ENCODE results near the gene XRCC3. TPM values are rescaled to one million over a fixed set of nuclear protein-coding genes. Genes with fewer than 3 reads are reported as not detected.

The XRCC3 gene
- total and polyA plus RNA-seq, 10 of the 15 experiments (the other 5 are each of a cell fraction or from before 2014, with no cell fraction given): 0.37 to 52.0 (median 26.8) TPM

- TF ChIP-seq ZNF592 (IDR thresholded peaks at IDR 0.05): no peak
- no peak for TF ChIP-seq SPI1 (IDR thresholded peaks at IDR 0.05; ENCODE audit: borderline replicate concordance, insufficient read depth, low read depth, low read length)
- TF ChIP-seq STAT1 (conservative IDR thresholded peaks at IDR 0.05): no peak
- TF ChIP-seq MLLT1 (IDR thresholded peaks at IDR 0.05): no peak
Observed at GRCh38 chr14:103694572-103695026, 20.7 kb downstream of the XRCC3 start (continued).

GRCh38 chr14:103693515-103693914, 21.7 kb downstream of the XRCC3 start:
- ATAC-seq (no peak), FAIRE-seq (no peak), DNase-seq (ENCODE audit: low read depth, low spot score) (no peak)
- H3K9ac ChIP-seq (ENCODE audit: control insufficient read depth, insufficient read depth, low read length): no peak overlapping the region
- peaks cover 14% of the 10 kb centered on the region in 2 experiments for H3K36me3 ChIP-seq (ENCODE audit: control insufficient read depth in 2 of 2, insufficient read depth in 2 of 2, low read length in 1 of 2)
- intact Hi-C loops (cut with micrococcal nuclease; ENCODE audit: unreplicated experiment): no loop called here
- no peak overlapping the region for H2AFZ ChIP-seq (ENCODE audit: control insufficient read depth, low read depth, low read length)
- no peak overlapping the region for H3K27ac ChIP-seq (ENCODE audit: control insufficient read depth, insufficient read depth)
- no peak overlapping the region for H3K4me3 ChIP-seq
- RAD21 ChIA-PET (ENCODE audit: unreplicated experiment): no interaction called here
- peaks cover 11% of the 10 kb centered on the region for H3K79me2 ChIP-seq (ENCODE audit: control insufficient read depth, insufficient read depth, low read length)
- 97% methylated on average over 22 of the region's 22 CpGs for WGBS (ENCODE audit: insufficient coverage, insufficient replicate concordance, low lambda C conversion rate, missing lambda C conversion rate)
- H4K20me1 ChIP-seq (ENCODE audit: control insufficient read depth, insufficient read depth): no peaks in the 10 kb centered on the region
- peaks cover 36% of the 10 kb centered on the region for H3K4me1 ChIP-seq (ENCODE audit: control insufficient read depth, insufficient read depth, low read length)
- no TSS peak for BruUV-seq (replicated peaks)
- POLR2A ChIA-PET: no interaction called here
- CTCF ChIA-PET: no interaction called here
- SMC1A ChIA-PET (ENCODE audit: uncharacterized antibody, unreplicated experiment): interaction anchor here (0.8 to 1.7 kb wide), 2 partner anchors 20 to 24 kb away, joined by 3 to 4 read pairs; no protein-coding TSS in a partner anchor
- TF ChIP-seq JUND (IDR thresholded peaks at IDR 0.05; ENCODE audit: low read depth, low read length): no peak
- no peak for TF ChIP-seq SREBF2 (IDR thresholded peaks at IDR 0.05; ENCODE audit: low read length)
- TF ChIP-seq CEBPB (IDR thresholded peaks at IDR 0.05; ENCODE audit: borderline replicate concordance in 1 of 2, low read depth in 2 of 2, low read length in 2 of 2): no peak
- TF ChIP-seq ELK1 (IDR thresholded peaks at IDR 0.05; ENCODE audit: low read depth, low read length): no peak
- TF ChIP-seq POU2F2 (IDR thresholded peaks at IDR 0.05; ENCODE audit: borderline replicate concordance, low read depth, low read length): no peak
- no peaks in the 10 kb centered on the region for H3K27me3 ChIP-seq (replicated peaks in 1 of 2; ENCODE audit: control insufficient read depth in 2 of 2, insufficient read depth in 2 of 2, low read length in 1 of 2)
- H3K9me3 ChIP-seq (replicated peaks; ENCODE audit: control insufficient read depth, insufficient read depth, low read length): no peaks in the 10 kb centered on the region
- in situ Hi-C loops (cut with MboI): no loop called here
- no peak overlapping the region for H3K4me2 ChIP-seq (ENCODE audit: control insufficient read depth, insufficient read depth)
